ENCODE measurements around the gene DDI2.

DDI2 gene

GRCh38 chr1:15674386-15675159 is 57.3 kb downstream of the DDI2 start:
- DNase-seq (ENCODE audit: extremely low spot score, insufficient read length, low read depth) (no peak), FAIRE-seq (no peak)

- DNase-seq (ENCODE audit: extremely low spot score, insufficient read length, low read depth) (no peak), FAIRE-seq (no peak)
Measured at GRCh38 chr1:15676010-15676409, 58.8 kb downstream of the DDI2 start.

GRCh38 chr1:15676688-15677661 is 59.7 kb downstream of the DDI2 start:
- FAIRE-seq: no peak
- DNase-seq (ENCODE audit: extremely low spot score, insufficient read length, low read depth): no peak

- FAIRE-seq (peak; percentile 75), DNase-seq (ENCODE audit: extremely low spot score, insufficient read length, low read depth) (no peak)
Measured at GRCh38 chr1:15678578-15678977, 61.3 kb downstream of the DDI2 start.

- DNase-seq (ENCODE audit: extremely low spot score, insufficient read length, low read depth): no peak
- no peak for FAIRE-seq
Measured at GRCh38 chr1:15680131-15680530, 62.9 kb downstream of the DDI2 start.

- no peak for FAIRE-seq
- DNase-seq (ENCODE audit: extremely low spot score, insufficient read length, low read depth): no peak
Measured at GRCh38 chr1:15680561-15681348, 63.5 kb downstream of the DDI2 start.

GRCh38 chr1:15681349-15682292 is 64.4 kb downstream of the DDI2 start:
- FAIRE-seq: no peak

GRCh38 chr1:15682936-15683341 is 65.7 kb downstream of the DDI2 start:
- DNase-seq (ENCODE audit: extremely low spot score, insufficient read length, low read depth): no peak
- FAIRE-seq: no peak

More at GRCh38 chr1:15681349-15682292, 64.4 kb downstream of the DDI2 start:
- DNase-seq (ENCODE audit: extremely low spot score, insufficient read length, low read depth): no peak

- no peak for FAIRE-seq
- no peak for DNase-seq (ENCODE audit: extremely low spot score, insufficient read length, low read depth)
Measured at GRCh38 chr1:15683345-15684039, 66.2 kb downstream of the DDI2 start.

- DNase-seq (ENCODE audit: extremely low spot score, insufficient read length, low read depth) (peak; percentile 63), FAIRE-seq (peak; percentile 12)
Measured at GRCh38 chr1:15684042-15684461, 66.8 kb downstream of the DDI2 start, which contains the start of gene PLEKHM2. Gene PLEKHM2 (plus strand): TSS chr1:15684320. CDS start chr1:15684559, 239 bp downstream.

GRCh38 chr1:15684468-15685291 is 67.4 kb downstream of the DDI2 start:
- DNase-seq (ENCODE audit: extremely low spot score, insufficient read length, low read depth): no peak
- peak; percentile 9 for FAIRE-seq

- FAIRE-seq: no peak
- DNase-seq (ENCODE audit: extremely low spot score, insufficient read length, low read depth): no peak
Measured at GRCh38 chr1:15685820-15686219, 68.6 kb downstream of the DDI2 start.

GRCh38 chr1:15687446-15687845 is 70.2 kb downstream of the DDI2 start:
- no peak for FAIRE-seq

GRCh38 chr1:15690317-15690716 is 73.1 kb downstream of the DDI2 start:
- DNase-seq (ENCODE audit: extremely low spot score, insufficient read length, low read depth) (no peak), FAIRE-seq (no peak)

More at GRCh38 chr1:15687446-15687845, 70.2 kb downstream of the DDI2 start:
- DNase-seq (ENCODE audit: extremely low spot score, insufficient read length, low read depth): no peak

- FAIRE-seq (no peak), DNase-seq (ENCODE audit: extremely low spot score, insufficient read length, low read depth) (no peak)
Measured at GRCh38 chr1:15691434-15692032, 74.3 kb downstream of the DDI2 start.

- FAIRE-seq (no peak), DNase-seq (ENCODE audit: extremely low spot score, insufficient read length, low read depth) (no peak)
Measured at GRCh38 chr1:15692121-15692682, 74.9 kb downstream of the DDI2 start.

GRCh38 chr1:15693371-15693770 is 76.1 kb downstream of the DDI2 start:
- FAIRE-seq (no peak), DNase-seq (ENCODE audit: extremely low spot score, insufficient read length, low read depth) (no peak)
